GM19372 (cell line): Measurements from ENCODE around the gene LIPE.
"Not testable (repeated sequence)": the region's sequence is repeated elsewhere in the genome, so short reads cannot be mapped to it uniquely, and the experiment has no call there.

Experiments used
- ATAC-seq: cut with Tn5 transposase; IDR thresholded peaks from one replicate; pipeline ENCODE4 v1.9.1; 2021; ENCODE audit warnings: mild to moderate bottlenecking, low read depth, moderate library complexity; ENCODE audit not compliant: unreplicated experiment

The LIPE gene

DNA sequence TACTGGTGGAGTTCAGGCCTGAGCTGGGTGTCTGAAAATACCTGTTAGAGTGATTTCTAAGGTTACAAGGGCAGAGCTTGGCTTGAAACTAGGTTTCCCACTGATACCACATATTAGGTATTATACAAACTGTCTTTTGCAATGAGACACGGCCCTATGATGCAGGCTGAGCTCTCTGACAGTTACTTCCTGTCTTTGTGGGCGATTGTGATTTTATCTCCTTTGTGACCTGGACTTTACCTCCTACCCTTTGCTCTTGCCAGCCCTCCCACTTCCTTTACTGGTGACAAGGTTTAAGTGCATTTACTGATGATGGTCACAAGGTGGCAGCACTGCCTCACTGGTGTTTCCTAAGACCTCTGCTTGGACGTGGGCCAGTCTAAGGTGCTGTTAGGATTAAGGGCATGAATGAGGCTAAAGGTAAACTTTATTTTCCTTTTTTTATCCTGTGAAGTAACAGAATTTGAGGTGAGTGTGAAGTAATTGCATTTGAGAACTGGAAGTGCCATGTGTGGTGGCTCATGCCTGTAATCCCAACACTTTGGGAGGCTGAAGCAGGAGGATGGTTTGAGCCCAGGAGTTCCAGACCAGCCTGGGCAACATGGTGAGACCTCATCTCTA is 23.2 kb upstream of the LIPE start:
- peak; percentile 65 for ATAC-seq

DNA sequence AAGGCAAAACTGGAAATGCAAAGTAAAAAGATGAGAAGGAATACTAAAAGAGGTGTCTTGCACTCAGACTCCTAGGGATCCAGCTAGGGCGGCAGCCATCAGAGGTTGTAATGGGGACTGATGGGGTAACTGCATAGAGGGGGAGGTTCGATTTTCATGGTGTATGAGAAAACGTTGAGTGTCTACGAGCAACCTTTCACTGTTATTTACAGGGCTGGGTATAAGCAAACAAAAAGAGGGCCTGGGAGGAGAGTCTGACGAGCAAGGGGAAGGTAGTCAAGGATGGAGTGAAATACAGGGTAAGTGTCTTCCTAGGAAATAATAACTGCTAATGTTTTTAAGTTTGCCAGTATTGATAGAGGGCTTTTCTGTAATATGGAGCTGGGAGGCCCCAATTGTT is 21.1 kb upstream of the LIPE start:
- not testable (repeated sequence) for ATAC-seq

DNA sequence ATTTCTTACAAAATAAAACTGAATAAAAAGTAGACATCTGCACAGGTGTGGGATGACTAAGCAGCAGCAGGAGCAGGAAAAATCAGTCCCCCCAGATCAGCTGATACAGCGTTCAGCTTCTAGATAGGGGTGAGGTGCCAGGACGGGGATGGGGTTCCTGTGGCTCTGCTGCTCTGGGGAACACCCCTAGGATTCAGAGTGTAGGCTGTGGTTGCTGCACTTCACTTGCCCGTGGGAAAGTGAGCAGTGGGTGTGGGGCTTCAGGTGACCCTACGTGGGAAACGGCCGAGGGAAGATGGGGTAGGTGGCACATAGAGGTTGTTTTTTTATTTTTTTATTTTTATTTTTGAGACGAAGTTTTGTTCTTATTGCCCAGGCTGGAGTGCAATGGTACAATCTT is 18.8 kb upstream of the LIPE start:
- ATAC-seq: no peak

DNA sequence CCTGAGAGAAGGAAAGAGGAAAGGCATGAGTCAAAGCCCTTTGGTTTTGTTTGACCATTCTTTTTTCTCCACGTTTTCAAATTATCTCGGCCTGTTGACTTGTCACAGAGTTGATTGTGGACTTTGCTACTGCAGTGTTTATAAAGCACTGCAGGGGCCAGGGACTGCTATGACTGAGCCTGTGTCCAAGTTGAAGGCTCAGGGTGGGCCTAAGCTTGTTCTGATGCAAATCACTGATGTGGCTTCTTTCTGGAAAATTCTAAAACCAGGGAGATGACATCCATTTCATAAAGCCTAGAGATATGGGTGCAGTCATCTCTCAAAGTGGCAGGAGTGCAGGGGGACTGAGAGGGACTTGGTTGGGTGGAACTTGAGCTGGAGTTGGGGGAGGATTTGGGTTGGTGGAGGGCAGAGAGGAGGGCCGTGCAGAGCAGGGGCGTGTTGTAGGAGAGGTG is 16.8 kb upstream of the LIPE start:
- no peak for ATAC-seq

DNA sequence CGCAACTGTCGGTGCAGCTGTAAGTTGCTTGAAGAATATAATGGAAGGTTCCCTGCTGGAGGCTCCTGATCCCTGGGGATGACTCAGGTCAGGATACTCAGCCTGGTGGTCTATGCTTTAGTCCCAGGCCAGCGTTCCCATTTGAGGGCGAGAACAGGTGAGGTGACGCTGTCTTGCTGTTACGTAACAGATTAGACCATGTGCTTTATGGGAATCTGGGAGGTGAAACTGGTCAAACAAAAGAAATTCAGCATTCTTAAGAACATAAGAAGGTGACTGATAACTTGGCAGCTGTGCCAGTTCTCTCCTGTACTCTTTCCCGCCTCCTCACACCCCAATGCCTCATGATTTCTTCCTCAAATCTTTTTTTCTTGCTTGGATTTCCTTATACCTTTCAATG is 15.6 kb upstream of the LIPE start, which contains the start of gene CXCL17:
Gene CXCL17, minus strand, starts transcription at position 114 of the 400 bp plus-strand sequence. CDS start 114 bp downstream, outside the sequence.
- ATAC-seq: no peak

DNA sequence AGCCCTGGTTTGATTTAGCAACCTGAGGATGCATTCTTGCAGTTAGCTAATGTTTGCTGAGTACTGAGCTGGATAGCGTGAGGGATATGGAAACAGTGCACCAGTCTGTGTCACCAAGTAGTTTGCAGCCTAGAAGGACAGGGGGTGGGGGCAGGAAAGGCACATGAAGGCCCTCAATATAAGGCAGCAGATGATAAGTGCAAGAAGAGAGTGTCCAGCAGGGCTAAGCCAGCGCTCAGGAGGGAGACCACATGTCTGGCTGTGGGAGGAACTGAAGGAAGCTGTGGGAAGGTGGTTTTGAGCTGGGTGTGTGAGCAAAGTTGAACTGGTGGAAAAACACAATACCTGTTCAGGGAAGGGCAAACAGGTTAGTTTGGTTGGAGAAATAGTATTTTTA is 13.9 kb upstream of the LIPE start:
- no peak for ATAC-seq

DNA sequence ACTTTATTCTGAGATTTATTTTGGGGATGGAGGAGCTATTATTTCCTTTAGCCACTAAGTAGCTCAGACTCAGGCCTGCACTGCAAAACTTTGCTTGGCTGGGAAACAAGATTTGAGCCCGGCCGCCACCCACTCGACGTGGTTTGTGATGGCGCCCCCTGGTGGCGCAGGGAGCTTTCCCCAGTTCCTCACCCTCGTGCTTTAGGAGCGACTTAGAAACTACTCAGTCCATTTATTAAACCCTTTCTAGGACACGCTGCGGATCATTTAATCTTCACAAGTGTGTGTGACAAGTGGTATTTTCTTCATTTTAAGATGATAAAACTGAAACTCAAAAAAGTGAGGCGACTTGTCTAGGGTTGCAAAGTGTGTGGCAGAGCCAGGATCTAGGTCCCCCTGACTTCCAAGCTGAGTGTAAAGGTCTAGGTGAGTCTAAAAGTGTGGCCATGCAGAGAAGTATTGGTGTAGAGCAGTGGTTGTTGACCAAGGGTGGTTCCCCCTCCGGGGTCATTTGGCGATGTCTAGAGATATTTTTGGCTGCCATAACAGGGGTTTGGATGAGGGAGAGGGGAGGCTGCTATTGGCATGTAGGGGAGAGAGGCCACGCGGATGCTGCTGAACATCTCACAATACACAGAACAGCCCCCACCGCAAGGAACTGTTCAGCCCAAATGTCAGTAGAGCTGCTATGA is 13.3 kb upstream of the LIPE start:
- ATAC-seq: no peak

DNA sequence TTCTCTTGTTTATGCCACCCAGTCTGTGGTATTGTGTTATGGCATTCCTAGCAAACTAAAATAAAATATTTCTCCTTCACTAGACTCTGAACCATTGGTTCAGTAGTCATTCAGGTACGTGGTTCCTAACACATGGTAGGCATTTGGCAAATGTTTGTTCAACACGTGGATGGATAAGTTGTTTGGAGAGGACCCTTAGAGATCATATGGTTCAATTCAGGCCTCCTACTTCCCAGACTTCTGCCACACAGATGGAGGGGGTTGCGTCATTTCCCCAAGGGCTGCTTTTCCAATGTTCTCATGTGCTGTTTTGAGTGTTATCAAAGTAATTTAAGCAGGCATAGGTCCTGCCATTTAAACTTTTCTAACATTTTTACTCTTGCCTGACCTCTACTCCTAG is 8.8 kb upstream of the LIPE start:
- ATAC-seq: no peak

DNA sequence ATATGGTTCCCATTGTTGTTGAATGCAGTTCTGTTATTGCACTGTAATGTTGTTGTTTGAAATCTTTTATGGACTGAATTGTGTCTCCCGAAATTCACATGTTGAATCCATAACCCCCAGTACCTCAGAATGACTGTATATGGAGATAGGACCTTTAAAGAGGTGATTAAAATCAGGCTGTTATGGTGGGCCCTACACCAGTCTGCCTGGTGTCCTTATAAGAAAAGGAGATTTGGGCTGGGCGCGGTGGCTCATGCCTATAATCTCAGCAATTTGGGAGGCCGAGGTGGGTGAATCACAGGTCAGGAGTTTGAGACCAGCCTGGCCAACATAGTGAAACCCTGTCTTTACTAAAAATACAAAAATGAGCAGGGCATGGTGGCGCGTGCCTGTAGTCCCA is 8.1 kb upstream of the LIPE start:
- no peak for ATAC-seq

DNA sequence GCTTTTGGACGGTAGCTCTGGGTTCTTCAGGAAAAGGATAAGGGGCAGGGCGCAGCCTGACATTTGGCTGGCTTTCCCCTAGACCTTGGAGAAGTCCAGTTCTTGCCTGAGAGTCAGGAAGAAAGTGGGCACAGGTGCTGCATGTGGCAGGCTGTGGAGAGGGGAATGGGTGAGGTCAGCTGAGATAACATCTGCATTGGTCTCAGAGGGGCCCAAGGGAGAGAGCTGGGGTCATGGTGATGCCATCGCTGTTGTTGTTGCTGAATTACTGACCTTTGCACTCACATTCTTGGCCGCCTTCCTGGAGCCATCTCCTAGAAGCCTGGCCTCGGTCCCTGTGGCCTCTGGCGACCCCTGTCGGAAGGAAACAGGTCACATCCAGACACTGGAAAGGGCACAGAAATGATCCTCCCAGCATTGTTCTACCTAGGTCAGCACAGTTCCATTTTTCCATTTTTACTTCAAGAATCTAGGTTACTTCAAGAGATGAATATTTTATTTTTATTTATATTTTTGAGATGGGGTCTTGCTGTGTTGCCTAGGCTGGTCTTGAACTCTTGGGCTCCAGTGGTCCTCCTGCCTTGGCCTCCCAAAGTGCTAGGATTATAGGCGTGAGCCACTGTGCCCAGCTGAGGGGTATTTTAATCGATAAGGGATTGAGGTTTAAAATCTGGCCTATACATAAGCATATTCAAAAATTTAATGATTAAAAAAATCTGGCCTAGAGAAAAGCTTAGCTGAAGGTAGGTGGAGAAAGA is 6.5 kb upstream of the LIPE start:
- ATAC-seq: no peak

DNA sequence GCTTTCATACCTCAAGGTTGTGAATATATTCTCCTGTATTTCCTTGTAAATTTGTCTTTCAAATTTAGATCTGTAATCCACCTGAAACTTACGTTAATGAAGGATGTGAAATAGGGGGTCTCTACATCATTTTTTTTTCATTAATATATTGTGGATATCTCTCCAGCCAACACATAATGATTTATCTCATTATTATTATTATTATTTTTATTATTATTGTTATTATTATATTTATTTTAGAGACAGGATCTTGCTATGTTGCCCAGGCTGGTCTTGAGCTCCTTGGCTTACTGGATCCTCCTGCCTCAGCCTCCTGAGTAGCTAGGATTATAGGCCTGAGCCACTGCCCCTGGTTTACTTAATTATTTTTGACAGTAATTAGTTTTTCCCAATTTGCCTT is 4.3 kb upstream of the LIPE start:
- ATAC-seq: no peak

DNA sequence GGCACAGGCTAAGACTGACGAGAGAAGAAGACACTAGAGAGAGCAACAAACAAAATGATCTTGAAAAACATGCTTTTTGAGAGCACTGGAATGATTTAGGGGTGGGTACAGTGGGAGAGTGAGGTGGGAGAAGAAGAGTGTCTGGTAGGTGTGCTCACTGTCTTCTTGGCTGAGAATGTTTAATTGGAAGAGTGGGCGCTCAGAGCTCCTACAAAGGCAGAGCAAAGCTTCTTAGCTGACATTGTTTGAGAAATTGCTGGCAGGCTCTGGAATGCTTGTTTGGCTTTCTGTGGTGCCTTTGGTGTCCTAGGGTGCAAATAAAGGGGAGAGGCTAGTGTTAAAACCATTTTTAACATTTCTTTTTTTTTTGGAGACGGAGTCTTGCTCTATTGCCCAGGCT is 1.5 kb upstream of the LIPE start:
- no peak for ATAC-seq

DNA sequence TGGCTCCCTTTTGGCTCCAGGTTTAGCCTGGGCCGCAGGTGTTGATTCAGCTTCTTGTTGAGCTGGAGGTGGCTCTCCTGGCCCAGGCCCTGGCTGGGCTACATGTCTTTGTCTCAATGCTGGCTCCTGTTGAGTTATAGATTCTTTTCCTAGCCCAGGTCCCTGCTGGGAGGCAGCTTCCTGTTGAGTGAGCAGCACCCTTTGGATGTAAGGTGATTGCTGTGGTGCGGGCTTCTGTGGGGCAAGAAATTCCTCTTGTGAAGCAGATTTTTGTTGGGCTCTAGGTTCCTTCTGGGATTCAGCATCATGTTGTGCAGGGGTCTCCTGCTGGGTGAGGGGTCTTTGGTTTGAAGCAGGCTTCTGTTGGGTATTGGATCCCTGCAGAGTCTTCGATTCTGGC is 545 bp downstream of the LIPE start:
- no peak for ATAC-seq

DNA sequence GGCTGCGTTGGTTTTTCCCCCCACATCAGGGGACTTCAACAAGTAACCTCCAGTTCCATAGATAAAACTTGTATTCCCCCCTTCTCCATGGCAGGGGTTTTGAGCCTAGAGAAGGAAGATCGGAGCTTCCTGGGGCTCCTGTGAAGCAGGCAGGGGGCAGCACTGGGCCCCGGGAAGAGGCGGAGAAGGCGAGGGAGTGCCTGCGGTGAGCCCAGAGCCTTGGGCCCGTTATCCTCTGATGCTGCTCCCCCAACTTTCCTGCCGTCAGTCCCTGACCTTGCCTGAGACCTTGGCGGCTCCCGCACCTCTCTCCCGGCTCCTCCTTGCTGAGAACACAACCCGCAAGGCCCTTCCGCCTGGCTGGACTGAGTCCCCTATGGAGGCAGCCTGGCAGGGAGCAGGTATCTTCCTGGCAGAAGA is 2.5 kb downstream of the LIPE start:
- no peak for ATAC-seq

DNA sequence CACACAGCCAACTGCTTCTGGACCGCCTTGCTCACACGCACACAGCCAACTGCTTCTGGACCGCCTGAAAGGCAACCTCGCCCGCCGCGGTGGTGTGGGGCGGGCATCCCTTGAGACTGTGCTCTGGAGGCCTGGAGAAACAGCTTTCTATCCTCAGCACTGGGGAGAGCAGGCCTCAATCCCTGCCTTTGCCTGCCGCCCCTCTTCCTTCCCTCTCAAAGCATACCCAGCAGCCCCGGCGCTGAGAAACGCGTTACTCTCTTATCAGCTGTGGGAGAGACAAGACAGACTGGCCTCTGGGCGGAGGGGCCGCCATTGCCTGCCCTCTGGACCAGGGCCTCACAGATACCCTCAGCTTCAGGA is 2.9 kb downstream of the LIPE start:
- no peak for ATAC-seq

DNA sequence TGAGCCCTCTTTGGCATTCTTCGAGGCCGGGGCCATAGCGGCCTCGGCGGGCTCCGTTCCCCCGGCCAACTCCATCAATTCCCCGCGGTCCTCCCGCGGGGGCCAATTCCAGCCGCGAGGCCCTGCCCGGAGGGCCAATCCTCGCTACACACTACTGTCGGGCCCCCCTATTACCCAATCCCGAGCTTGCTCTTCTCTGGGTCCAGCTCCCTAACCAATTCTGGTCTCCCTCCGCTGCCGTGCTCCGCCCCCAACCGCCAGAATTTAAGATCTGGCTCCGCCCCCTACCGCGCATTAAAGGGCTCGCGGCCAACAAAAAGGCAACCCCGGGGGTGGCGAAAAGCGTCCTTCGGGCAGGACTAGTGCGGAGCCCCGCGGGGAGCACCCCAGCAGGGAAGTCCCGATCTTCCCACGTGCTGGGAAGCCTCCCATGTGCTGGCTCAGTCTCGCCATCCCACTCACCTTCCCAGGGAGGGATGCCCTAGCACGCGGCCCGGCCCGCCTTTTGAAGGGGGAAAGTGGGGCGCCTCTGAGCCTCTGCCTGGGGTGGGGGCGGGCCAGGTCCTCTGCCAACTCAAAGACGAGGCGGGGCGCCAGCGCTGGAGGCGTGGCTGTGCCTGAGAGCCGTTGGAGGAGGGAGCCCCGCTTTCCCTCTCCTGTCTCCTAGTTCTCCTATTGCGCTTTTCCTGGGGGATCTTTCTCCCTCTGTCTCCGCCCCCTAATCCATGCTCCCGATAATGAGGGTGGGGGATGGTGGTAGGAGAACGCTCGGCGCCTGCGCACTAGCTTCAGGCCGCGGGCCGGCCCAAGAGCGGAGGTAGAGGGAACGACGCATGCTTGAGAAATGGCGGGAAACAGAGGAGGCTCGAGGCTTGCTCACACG is 3.5 kb downstream of the LIPE start:
- ATAC-seq: peak; percentile 90

DNA sequence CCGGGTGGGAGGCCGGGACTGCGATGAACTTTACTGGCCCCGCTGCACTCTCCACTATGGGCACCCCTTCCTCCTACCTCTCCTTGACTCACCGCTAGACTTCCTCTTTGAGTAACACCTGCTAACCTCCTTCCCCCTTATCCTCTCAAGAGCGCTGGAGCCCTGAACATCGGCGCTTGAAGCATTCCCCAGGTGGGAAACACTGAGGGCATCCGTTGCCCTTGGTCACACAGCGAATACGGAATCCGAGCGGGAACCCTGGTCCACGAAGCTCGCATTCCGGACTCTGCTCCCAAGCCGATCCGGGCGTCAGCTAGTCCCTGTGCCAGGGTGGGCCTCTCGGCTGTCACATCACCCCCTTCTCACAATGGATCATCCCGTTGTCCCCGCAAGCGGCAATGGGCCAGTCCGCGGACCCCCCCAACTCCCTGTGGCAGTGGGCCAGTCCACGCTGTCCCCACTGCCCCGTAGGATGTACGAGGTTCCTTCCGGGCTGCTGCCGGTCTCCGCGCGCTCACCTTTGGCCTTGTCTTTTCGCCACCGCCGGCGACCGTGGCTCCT is 4.2 kb downstream of the LIPE start:
- peak; percentile 35 for ATAC-seq

DNA sequence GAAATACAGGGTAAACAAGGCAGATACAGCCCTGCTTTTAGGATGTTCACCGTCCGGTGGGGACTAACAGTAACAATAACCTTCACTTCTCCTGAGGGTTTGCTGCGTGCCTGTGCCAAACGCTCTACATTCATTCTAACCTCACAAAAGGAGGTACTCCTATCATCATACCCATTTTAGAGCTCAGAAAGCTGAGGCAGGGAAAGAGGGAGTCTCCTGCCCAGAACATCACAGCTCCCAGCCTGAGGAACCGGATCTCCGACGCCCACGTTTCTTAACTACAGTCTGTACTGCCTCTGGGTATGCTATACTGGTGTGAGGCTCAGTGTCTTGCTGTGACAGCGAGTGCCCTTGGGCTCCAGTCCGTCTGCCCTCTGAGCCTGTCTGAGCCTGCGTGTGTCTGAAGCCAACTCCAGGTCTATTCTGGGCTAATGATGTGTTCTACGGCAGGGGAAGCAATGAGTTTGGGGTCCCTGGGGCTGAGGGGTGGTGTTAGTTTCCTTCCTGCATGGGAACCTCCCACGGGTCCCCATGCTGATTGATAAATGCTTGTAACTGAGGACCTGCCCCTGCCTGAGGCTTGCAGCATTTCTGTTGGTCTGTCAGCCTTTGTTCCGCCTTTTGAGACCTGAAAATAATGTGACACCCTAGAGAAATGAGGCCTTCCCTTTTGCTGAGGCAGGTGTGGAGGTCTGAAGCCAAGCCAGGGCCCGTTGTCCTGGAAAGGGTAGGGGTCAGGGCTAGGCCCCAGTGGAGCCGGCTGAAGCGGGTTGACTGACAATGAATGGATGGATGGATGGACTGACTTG is 4.9 kb downstream of the LIPE start:
- peak; percentile 8 for ATAC-seq

DNA sequence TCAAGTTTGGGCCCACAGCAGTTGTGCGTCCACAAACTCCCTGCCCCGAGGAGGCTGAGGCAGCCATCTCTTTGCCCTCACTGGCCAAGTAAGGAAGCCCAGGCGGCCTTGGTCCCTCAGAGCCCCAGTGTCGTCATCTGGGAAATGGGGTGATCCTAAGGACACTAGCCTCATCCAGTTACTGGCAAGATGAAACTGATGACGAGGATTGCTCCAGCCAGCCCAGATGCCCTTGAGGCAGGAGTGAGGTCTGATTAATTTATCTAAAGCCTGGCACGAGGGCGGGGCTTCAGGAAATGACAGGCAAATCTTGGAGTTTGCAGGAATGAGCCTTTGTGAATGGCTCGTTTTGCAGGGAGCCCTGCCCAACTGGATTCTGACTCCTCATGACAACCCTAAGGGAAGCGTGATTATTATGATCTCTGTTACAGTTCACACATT is 5.6 kb downstream of the LIPE start:
- ATAC-seq: no peak
